H1 (cell line): Measurements from ENCODE around the gene ZNF654. TPM values are rescaled to one million over a fixed set of nuclear protein-coding genes. Genes with fewer than 3 reads are reported as not detected.

Source experiments
- CTCF ChIA-PET: fragments of 300-600 bp; sonication (Branson Sonifier 250); formaldehyde crosslinking; loops from one replicate; lab custom pipeline; 2021; ENCODE audit not compliant: partially characterized antibody; lab: Charles Lee
- POLR2A ChIA-PET: fragments of 300-600 bp; sonication (Branson Sonifier 250); formaldehyde crosslinking; loops from one replicate; lab custom pipeline; 2021; ENCODE audit warnings: inconsistent platforms; ENCODE audit not compliant: partially characterized antibody; lab: Charles Lee
- DNase-seq, 2 experiments: peaks; one replicate each; pipeline versions ENCODE4 v3.0.0 to v3.0.0-alpha.2; 2010 to 2022; ENCODE audit warnings: low spot score in 2 of 2, low read depth in 1 of 2, mixed read lengths in 1 of 2
- FAIRE-seq: peaks from 2 replicates; lab custom pipeline; 2011; peaks lifted over from hg19 to GRCh38; lab: Jason Lieb, UNC
- H2AFZ ChIP-seq: 2 replicates; pipeline ENCODE4 v1.8.1; 2012; ENCODE audit warnings: low read length, inconsistent platforms
- H2AK5ac ChIP-seq: 2 replicates; pipeline ENCODE4 v1.6.1; 2013; ENCODE audit warnings: low read depth, low read length
- H2BK120ac ChIP-seq: replicated peaks from 2 replicates; pipeline ENCODE3; 2013; ENCODE audit warnings: low read depth, low read length, inconsistent platforms
- H2BK12ac ChIP-seq: 2 replicates; pipeline ENCODE4 v1.6.1; 2013; ENCODE audit warnings: low read depth, low read length
- H2BK15ac ChIP-seq: 2 replicates; pipeline ENCODE4 v1.6.1; 2013; ENCODE audit warnings: low read length
- H2BK20ac ChIP-seq: 2 replicates; pipeline ENCODE4 v1.6.1; 2013; ENCODE audit warnings: low read length
- H2BK5ac ChIP-seq: 2 replicates; pipeline ENCODE4 v1.6.1; 2013; ENCODE audit warnings: low read depth, low read length
- H3K14ac ChIP-seq: 2 replicates; pipeline ENCODE4 v1.6.1; 2013; ENCODE audit warnings: inconsistent platforms; ENCODE audit not compliant: insufficient read length
- H3K18ac ChIP-seq: 2 replicates; pipeline ENCODE4 v1.6.1; 2013; ENCODE audit warnings: low read length; ENCODE audit errors: extremely low read depth
- H3K23ac ChIP-seq: 2 replicates; pipeline ENCODE4 v1.6.1; 2013; ENCODE audit warnings: inconsistent platforms; ENCODE audit not compliant: insufficient read length
- H3K23me2 ChIP-seq: 2 replicates; pipeline ENCODE4 v1.6.1; 2013; ENCODE audit warnings: low read depth, low read length
- H3K27ac ChIP-seq: 2 replicates; pipeline ENCODE4 v1.6.1; 2011; ENCODE audit warnings: low read depth, low read length, inconsistent platforms
- H3K27me3 ChIP-seq, 4 experiments: replicated peaks in 1 of 4; 1 replicate in 1 of 4; 2 replicates in 3 of 4; pipeline versions ENCODE4 v1.6.1 to v1.8.1; 2011 to 2013; ENCODE audit warnings: low read length in 3 of 4, mild to moderate bottlenecking in 3 of 4, inconsistent platforms in 2 of 4, mixed read lengths in 2 of 4, moderate library complexity in 1 of 4; ENCODE audit not compliant: control insufficient read depth in 3 of 4, insufficient read depth in 3 of 4; ENCODE audit errors: extremely low read depth in 1 of 4
- H3K36me3 ChIP-seq, 4 experiments: 2 replicates each; pipeline versions ENCODE4 v1.6.1 to v1.8.1; 2011 to 2013; ENCODE audit warnings: mild to moderate bottlenecking in 4 of 4, low read length in 3 of 4, moderate library complexity in 2 of 4, control low read depth in 1 of 4, inconsistent platforms in 1 of 4; ENCODE audit not compliant: insufficient read depth in 4 of 4, control insufficient read depth in 2 of 4
- H3K4ac ChIP-seq: replicated peaks from 2 replicates; pipeline ENCODE3; 2013; ENCODE audit warnings: low read length, low read depth, mixed read lengths, inconsistent platforms; ENCODE audit not compliant: insufficient read length
- H3K4me1 ChIP-seq, 4 experiments: replicated peaks in 1 of 4; 1 replicate in 1 of 4; 2 replicates in 3 of 4; pipeline versions ENCODE4 v1.6.1 to v1.8.1; 2011 to 2013; ENCODE audit warnings: low read length in 3 of 4, inconsistent platforms in 2 of 4, mixed read lengths in 1 of 4; ENCODE audit not compliant: insufficient read depth in 4 of 4, control insufficient read depth in 3 of 4
- H3K4me2 ChIP-seq, 2 experiments: 2 replicates each; pipeline versions ENCODE4 v1.6.1 to v1.8.1; 2011 to 2013; ENCODE audit warnings: low read depth in 2 of 2, low read length in 2 of 2, control low read depth in 1 of 2, inconsistent platforms in 1 of 2, mild to moderate bottlenecking in 1 of 2; ENCODE audit not compliant: insufficient read depth in 1 of 2
- H3K4me3 ChIP-seq, 4 experiments: fragments of 200-600, 300-600 bp in 1 of 4; sonication (generic), shearing (Covaris generic), sonication (Bioruptor Twin) in 1 of 4; 2 replicates each; pipeline versions ENCODE4 v1.5.1 to v1.8.1; 2011 to 2016; ENCODE audit warnings: low read length in 4 of 4, low read depth in 3 of 4, control low read depth in 2 of 4, inconsistent platforms in 2 of 4, mild to moderate bottlenecking in 2 of 4, mixed read lengths in 1 of 4, moderate library complexity in 1 of 4; ENCODE audit not compliant: insufficient read depth in 2 of 4; ENCODE audit errors: extremely low read depth in 1 of 4
- H3K56ac ChIP-seq: replicated peaks from 2 replicates; pipeline ENCODE3; 2013; ENCODE audit warnings: low read depth, mild to moderate bottlenecking, mixed read lengths, low read length, inconsistent platforms; ENCODE audit not compliant: insufficient read length
- H3K79me1 ChIP-seq: 2 replicates; pipeline ENCODE4 v1.6.1; 2013; ENCODE audit warnings: low read depth, low read length, control low read depth
- H3K79me2 ChIP-seq, 2 experiments: 2 replicates each; pipeline versions ENCODE4 v1.6.1 to v1.8.1; 2012 to 2013; ENCODE audit warnings: low read length in 2 of 2, mild to moderate bottlenecking in 2 of 2, inconsistent platforms in 1 of 2; ENCODE audit not compliant: insufficient read depth in 2 of 2, control insufficient read depth in 1 of 2
- H3K9ac ChIP-seq, 4 experiments: replicated peaks in 1 of 4; 1 replicate in 1 of 4; 2 replicates in 3 of 4; pipeline versions ENCODE4 v1.6.1 to v1.8.1; 2011 to 2013; ENCODE audit warnings: low read depth in 3 of 4, low read length in 3 of 4, control low read depth in 2 of 4, mild to moderate bottlenecking in 2 of 4, moderate library complexity in 2 of 4, inconsistent platforms in 1 of 4; ENCODE audit errors: extremely low read depth in 1 of 4
- H3K9me3 ChIP-seq, 2 experiments: 2 replicates each; pipeline versions ENCODE4 v1.6.1 to v1.8.1; 2012 to 2013; ENCODE audit warnings: mild to moderate bottlenecking in 2 of 2, moderate library complexity in 2 of 2, control low read depth in 1 of 2, inconsistent platforms in 1 of 2, low read depth in 1 of 2, low read length in 1 of 2, mixed read lengths in 1 of 2; ENCODE audit not compliant: insufficient read depth in 2 of 2
- H4K20me1 ChIP-seq, 2 experiments: replicated peaks in 1 of 2; 2 replicates each; pipeline versions ENCODE3 to v1.8.1; 2011 to 2013; ENCODE audit warnings: inconsistent platforms in 2 of 2, low read length in 2 of 2, mild to moderate bottlenecking in 1 of 2; ENCODE audit not compliant: insufficient read depth in 2 of 2, control insufficient read depth in 1 of 2
- H4K5ac ChIP-seq: 2 replicates; pipeline ENCODE4 v1.6.1; 2013; ENCODE audit warnings: low read length, low read depth, mixed read lengths, inconsistent platforms; ENCODE audit not compliant: insufficient read length
- H4K8ac ChIP-seq: 2 replicates; pipeline ENCODE4 v1.8.0; 2013; ENCODE audit warnings: mild to moderate bottlenecking, moderate library complexity, low read length, inconsistent platforms; ENCODE audit not compliant: insufficient read depth; ENCODE audit errors: extremely low read depth
- H4K91ac ChIP-seq: replicated peaks from 2 replicates; pipeline ENCODE3; 2013; ENCODE audit warnings: low read length, mixed read lengths, inconsistent platforms; ENCODE audit not compliant: insufficient read length
- BCL11A ChIP-seq, 2 experiments: IDR thresholded peaks; one replicate each; pipeline ENCODE4 v1.6.1; 2011; ENCODE audit warnings: low read depth in 2 of 2, low read length in 2 of 2, mild to moderate bottlenecking in 2 of 2
- CBX8 ChIP-seq: fragments of 300-800, 300-1000 bp; sonication (generic); IDR thresholded peaks from 2 replicates; pipeline ENCODE4 v1.7.1; 2016; ENCODE audit warnings: low read depth, low read length, borderline replicate concordance
- CEBPB ChIP-seq: IDR thresholded peaks from 2 replicates; pipeline ENCODE4 v1.6.1; 2012; ENCODE audit warnings: low read depth, low read length
- EZH2 ChIP-seq: fragments of 200-600 bp; sonication (generic); IDR thresholded peaks from 2 replicates; pipeline ENCODE4 v1.7.1; 2012; ENCODE audit warnings: low read depth, mild to moderate bottlenecking, moderate library complexity, low read length, inconsistent platforms; ENCODE audit not compliant: severe bottlenecking
- GABPA ChIP-seq: IDR thresholded peaks from 2 replicates; pipeline ENCODE4 v1.6.1; 2011; ENCODE audit warnings: mild to moderate bottlenecking, low read length, moderate library complexity, borderline replicate concordance; ENCODE audit not compliant: insufficient read depth
- KDM1A ChIP-seq: fragments of 200-600, 300-600 bp; sonication (generic); IDR thresholded peaks from 2 replicates; pipeline ENCODE4 v1.7.1; 2016; ENCODE audit warnings: mild to moderate bottlenecking, low read length, borderline replicate concordance
- POLR2AphosphoS5 ChIP-seq: IDR thresholded peaks from 2 replicates; pipeline ENCODE4 v1.6.1; 2011; ENCODE audit warnings: low read depth, low read length
- RAD21 ChIP-seq, 2 experiments: IDR thresholded peaks in 1 of 2; conservative IDR thresholded peaks in 1 of 2; 2 replicates each; pipeline ENCODE4 v1.6.1; 2011; ENCODE audit warnings: low read depth in 2 of 2, low read length in 2 of 2, improper control_type of control experiment in 1 of 2, inconsistent platforms in 1 of 2, mild to moderate bottlenecking in 1 of 2, moderate library complexity in 1 of 2
- SIRT6 ChIP-seq: IDR thresholded peaks from one replicate; pipeline ENCODE4 v1.7.1; 2012; ENCODE audit warnings: low read length, inconsistent platforms
- SP2 ChIP-seq: IDR thresholded peaks from 2 replicates; pipeline ENCODE4 v1.6.1; 2012; ENCODE audit warnings: mild to moderate bottlenecking, low read length, inconsistent platforms
- YY1 ChIP-seq: IDR thresholded peaks from 2 replicates; pipeline ENCODE4 v1.6.1; 2011; ENCODE audit warnings: low read depth, mild to moderate bottlenecking, low read length
- WGBS, 2 experiments: shearing (Covaris generic) in 1 of 2; methylation state at CpG; one replicate each; pipeline versions ENCODE4 v1.1.6 to v1.1.7; 2013 to 2015; ENCODE audit warnings: low lambda C conversion rate in 2 of 2, mixed read lengths in 2 of 2, inconsistent platforms in 1 of 2, low coverage in 1 of 2, missing lambda C conversion rate in 1 of 2; ENCODE audit not compliant: insufficient replicate concordance in 2 of 2, insufficient coverage in 1 of 2, insufficient read length in 1 of 2; ENCODE audit errors: extremely low coverage in 1 of 2, missing lambda C conversion rate in 1 of 2; 5-methylcytosine and 5-hydroxymethylcytosine counted together
- polyA plus RNA-seq, 7 experiments: library from polyadenylated mRNA; depleted of rRNA in 3 of 7; stranded (reverse) in 5 of 7; unstranded in 2 of 7; fragments of >200 nt in 5 of 7; fragments of 200-250 nt in 2 of 7; gene quantifications; 1 replicate in 5 of 7; 2 replicates in 1 of 7; 4 replicates in 1 of 7; pipeline versions ENCODE4 v1.2.1 to v1.2.3, GENCODE V29; 2011 to 2013; ENCODE audit warnings: missing spikeins in 2 of 7, mixed read lengths in 2 of 7
- total RNA-seq: library from RNA; stranded (reverse); fragmentation: NEBNext Ultra II Directional; extraction: Animal tissue kit (Norgen Biotek cat#: 25700); gene quantifications from 2 replicates; pipeline ENCODE4 v1.2.1, GENCODE V29; 2021

Gene ZNF654
- total and polyA plus RNA-seq, 2 of the 8 experiments (the other 6 are each of a cell fraction or from before 2014, with no cell fraction given), result 0.47 to 5.3 TPM

- Histone ChIP-seq H2BK15ac (no peak overlapping the region), H3K36me3 (no peaks in the 10 kb centered on the region), H3K79me1 (no peaks in the 10 kb centered on the region; the same call in 1 of the 2 replicates), H4K8ac (no peak overlapping the region), H2BK12ac (no peak overlapping the region), H3K27ac (no peak overlapping the region), H4K5ac (no peak overlapping the region), H3K9me3 (no peaks in the 10 kb centered on the region), H2BK5ac (no peak overlapping the region), H3K4me3 (no peak overlapping the region), H2AK5ac (no peak overlapping the region), H2BK20ac (no peak overlapping the region), H3K23me2 (no peaks in the 10 kb centered on the region), H3K9ac (no peak overlapping the region), H3K4me1 (no peaks in the 10 kb centered on the region), H3K18ac (no peak overlapping the region), H4K20me1 (no peaks in the 10 kb centered on the region), H2BK120ac (no peak overlapping the region), H3K4me2 (no peak overlapping the region), H3K4ac (no peak overlapping the region), H3K14ac (no peak overlapping the region), H3K79me2 (peaks cover 0 to 2% of the 10 kb centered on the region in 2 experiments; a peak in 1 of 4 replicates), H2AFZ (no peak overlapping the region), H4K91ac (no peak overlapping the region), H3K23ac (no peak overlapping the region), H3K56ac (no peak overlapping the region), H3K27me3 (no peaks in the 10 kb centered on the region)
- FAIRE-seq, result no peak
- POLR2A ChIA-PET, result no interaction called here
- CTCF ChIA-PET, result interaction anchor here (0.6 to 1.1 kb wide), 4 partner anchors 12 to 819 kb away, joined by 3 read pairs; no protein-coding TSS in a partner anchor
- no peak for DNase-seq
- no peak for TF ChIP-seq CEBPB
- no peak for TF ChIP-seq KDM1A
- TF ChIP-seq EZH2, result no peak
- TF ChIP-seq SIRT6, result no peak
- TF ChIP-seq GABPA, result no peak
- TF ChIP-seq RAD21 (IDR thresholded peaks at IDR 0.05 in 1 of 2, conservative IDR thresholded peaks at IDR 0.05 in 1 of 2; ENCODE audit: low read depth in 2 of 2, low read length in 2 of 2), result no peak
- TF ChIP-seq POLR2AphosphoS5, result no peak
- TF ChIP-seq CBX8, result no peak
- TF ChIP-seq BCL11A (IDR thresholded peaks at IDR 0.05; ENCODE audit: low read depth in 2 of 2, low read length in 2 of 2), result no peak
- TF ChIP-seq SP2, result no peak
- TF ChIP-seq YY1, result no peak
- WGBS, 2 experiments, result 91% methylated on average over 5 of the region's 5 CpGs; no CpG with 5 or more reads in 1 of the 2 experiments
These were observed 109.1 kb downstream of the ZNF654 start for GRCh38 chr3:88168171-88168570.
